Panc1 (cell line): Measurements from ENCODE around the gene ETFDH.

ENCODE experiments used
- CTCF ChIP-seq: fragments of 450-650 bp; IDR thresholded peaks from 2 replicates; pipeline ENCODE4 v1.5.1; 2017; ENCODE audit warnings: mild to moderate bottlenecking
- REST ChIP-seq, 2 experiments: IDR thresholded peaks; 2 replicates each; pipeline ENCODE4 v1.6.1; 2011 to 2012; ENCODE audit warnings: low read depth in 2 of 2, control low read depth in 1 of 2, low read length in 1 of 2, mild to moderate bottlenecking in 1 of 2, moderate library complexity in 1 of 2; ENCODE audit not compliant: insufficient read depth in 1 of 2

GRCh38 chr4:158756588-158756987 lies 84.5 kb downstream of the ETFDH start:
- no peak for TF ChIP-seq CTCF
- TF ChIP-seq REST (IDR thresholded peaks at IDR 0.05; ENCODE audit: insufficient read depth in 1 of 2, low read depth in 2 of 2, low read length in 1 of 2): no peak
